Panc1 (cell line): Measurements from ENCODE around the gene PPP1R12A. TPM values are rescaled to one million over a fixed set of nuclear protein-coding genes. Genes with fewer than 3 reads are reported as not detected.

Experiments used
- ATAC-seq: fragments of 200-7000 bp; cut with Tn5 transposase; 2 replicates; pipeline ENCODE4 v1.9.1; 2020; ENCODE audit warnings: mild to moderate bottlenecking, moderate library complexity
- BruUV-seq: library from RNA; stranded (reverse); fragments of 400-500 nt; replicated peaks from 2 replicates; lab custom pipeline; 2021; lab: Mats Ljungman, UMichigan
- CTCF ChIA-PET: fragments of 300-600 bp; sonication (Branson Sonifier 250); formaldehyde crosslinking; loops from one replicate; lab custom pipeline; 2022; ENCODE audit warnings: antibody characterized with exemption; lab: Charles Lee
- POLR2A ChIA-PET: fragments of 300-600 bp; sonication (Branson Sonifier 250); formaldehyde crosslinking; loops from one replicate; lab custom pipeline; 2022; ENCODE audit warnings: antibody characterized with exemption; lab: Charles Lee
- DNase-seq: peaks from one replicate; pipeline ENCODE4 v3.0.0-alpha.2; 2010; ENCODE audit warnings: low read depth, low spot score
- H3K27ac ChIP-seq: 2 replicates; pipeline ENCODE4 v1.5.1; 2011; ENCODE audit warnings: mild to moderate bottlenecking, low read length, inconsistent platforms
- H3K27me3 ChIP-seq: fragments of 200-500 bp; sonication (Bioruptor generic); 2 replicates; pipeline ENCODE4 v1.6.0; 2014; ENCODE audit warnings: low read length, inconsistent platforms; ENCODE audit not compliant: control insufficient read depth, insufficient read depth
- H3K36me3 ChIP-seq: fragments of 200-500 bp; sonication (Bioruptor generic); 2 replicates; pipeline ENCODE4 v1.5.1; 2014; ENCODE audit warnings: inconsistent platforms, mild to moderate bottlenecking, low read length, moderate library complexity; ENCODE audit not compliant: control insufficient read depth, insufficient read depth
- H3K4me1 ChIP-seq: 2 replicates; pipeline ENCODE4 v1.5.1; 2011; ENCODE audit warnings: inconsistent platforms, mild to moderate bottlenecking, low read length, moderate library complexity; ENCODE audit not compliant: control insufficient read depth, insufficient read depth
- H3K4me3 ChIP-seq, 2 experiments: 2 replicates each; pipeline ENCODE4 v1.5.1; 2011 to 2012; ENCODE audit warnings: low read depth in 2 of 2, low read length in 2 of 2, mild to moderate bottlenecking in 2 of 2, inconsistent platforms in 1 of 2, moderate library complexity in 1 of 2
- H3K9me3 ChIP-seq: fragments of 200-500 bp; sonication (Bioruptor generic); 2 replicates; pipeline ENCODE4 v1.5.1; 2014; ENCODE audit warnings: low read depth, mild to moderate bottlenecking, inconsistent platforms, low read length, moderate library complexity; ENCODE audit not compliant: control insufficient read depth, insufficient read depth
- CTCF ChIP-seq: fragments of 450-650 bp; IDR thresholded peaks from 2 replicates; pipeline ENCODE4 v1.5.1; 2017; ENCODE audit warnings: mild to moderate bottlenecking
- POLR2AphosphoS5 ChIP-seq: IDR thresholded peaks from 2 replicates; pipeline ENCODE4 v1.6.1; 2012; ENCODE audit warnings: mild to moderate bottlenecking, low read depth, low read length, moderate library complexity
- REST ChIP-seq, 2 experiments: IDR thresholded peaks; 2 replicates each; pipeline ENCODE4 v1.6.1; 2011 to 2012; ENCODE audit warnings: low read depth in 2 of 2, control low read depth in 1 of 2, low read length in 1 of 2, mild to moderate bottlenecking in 1 of 2, moderate library complexity in 1 of 2; ENCODE audit not compliant: insufficient read depth in 1 of 2
- SIN3A ChIP-seq: IDR thresholded peaks from 2 replicates; pipeline ENCODE4 v1.6.1; 2012; ENCODE audit warnings: low read depth, mild to moderate bottlenecking, low read length, moderate library complexity, borderline replicate concordance; ENCODE audit not compliant: insufficient read depth
- TCF7L2 ChIP-seq: IDR thresholded peaks from 2 replicates; pipeline ENCODE4 v1.6.1; 2011; ENCODE audit warnings: mild to moderate bottlenecking, low read depth, low read length, inconsistent platforms
- in situ Hi-C: cut with HindIII; loops from 2 replicates; pipeline ENCODE4 v1.10.0; 2016; ENCODE audit warnings: low sequenced_read_pairs, low pct_unique_long_range_greater_than_20kb
- intact Hi-C: fragments of 100-400 bp; cut with micrococcal nuclease; formaldehyde crosslinking; loops from one replicate; pipeline ENCODE4 v1.10.0; 2022; ENCODE audit not compliant: unreplicated experiment
- total RNA-seq: library from RNA; stranded (reverse); gene quantifications from one replicate; pipeline ENCODE4 v1.2.1, GENCODE V29; 2021; ENCODE audit not compliant: unreplicated experiment

PPP1R12A gene
- total RNA-seq, 1 experiment from 2014 or later = 61.6 TPM

- no peaks in the 10 kb centered on the region for H3K9me3 ChIP-seq
- no peaks in the 10 kb centered on the region for H3K36me3 ChIP-seq
- no peaks in the 10 kb centered on the region for H3K27me3 ChIP-seq
- CTCF ChIA-PET = no interaction called here
- POLR2A ChIA-PET = no interaction called here
- TF ChIP-seq REST (IDR thresholded peaks at IDR 0.05; ENCODE audit: insufficient read depth in 1 of 2, low read depth in 2 of 2, low read length in 1 of 2) (no peak), TCF7L2 (no peak), CTCF (no peak), SIN3A (no peak), POLR2AphosphoS5 (no peak)
- intact Hi-C loops (no loop called here), in situ Hi-C loops (no loop called here)
- ATAC-seq (no peak), DNase-seq (no peak)
- H3K4me3 ChIP-seq = no peak overlapping the region
- no peaks in the 10 kb centered on the region for H3K4me1 ChIP-seq
- no peak overlapping the region for H3K27ac ChIP-seq
- BruUV-seq = no TSS peak
Measured at GRCh38 chr12:79961411-79961810, 26.5 kb upstream of the PPP1R12A start.

DNA sequence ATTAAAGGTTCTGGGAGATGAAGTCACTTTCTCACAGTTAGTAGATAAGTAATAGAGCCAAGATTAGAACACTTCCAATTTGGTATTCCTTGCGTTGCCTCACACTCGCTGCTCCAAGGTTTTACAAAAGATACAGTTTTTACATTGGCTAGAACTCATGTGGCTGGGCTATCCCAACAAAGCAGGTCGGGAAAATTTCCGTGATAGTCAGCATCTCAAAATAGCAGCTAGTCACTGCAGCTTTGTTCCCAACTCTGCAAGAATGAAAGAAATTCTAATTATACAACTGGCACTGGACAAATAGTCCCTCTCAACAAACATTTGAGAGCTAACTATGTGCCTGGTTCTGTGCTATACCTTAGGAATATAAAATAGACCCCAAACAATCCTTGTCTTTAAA is 24.6 kb upstream of the PPP1R12A start:
- Histone ChIP-seq H3K4me1 (no peaks in the 10 kb centered on the region), H3K9me3 (no peaks in the 10 kb centered on the region), H3K27ac (no peak overlapping the region), H3K36me3 (no peaks in the 10 kb centered on the region), H3K27me3 (no peaks in the 10 kb centered on the region), H3K4me3 (no peak overlapping the region)
- intact Hi-C loops = no loop called here
- BruUV-seq = no TSS peak
- ChIA-PET CTCF (no interaction called here), POLR2A (no interaction called here)
- in situ Hi-C loops = no loop called here
- DNase-seq (no peak), ATAC-seq (no peak)
- no peak for TF ChIP-seq CTCF
- TF ChIP-seq REST (IDR thresholded peaks at IDR 0.05; ENCODE audit: insufficient read depth in 1 of 2, low read depth in 2 of 2, low read length in 1 of 2) = no peak
- TF ChIP-seq TCF7L2 = no peak
- no peak for TF ChIP-seq POLR2AphosphoS5
- TF ChIP-seq SIN3A = no peak
